K562 (cell line): ENCODE results near the gene TKT.

Source experiments
- CEBPB ChIP-seq: fragments of 450-650 bp; IDR thresholded peaks from 2 replicates; pipeline ENCODE4 v1.6.1; 2016; ENCODE audit warnings: missing genetic modification characterization, missing compliant biosample characterization
- FOXA3 ChIP-seq, 2 experiments: fragments of 450-650 bp in 1 of 2; sonication (generic) in 1 of 2; formaldehyde crosslinking; IDR thresholded peaks in 1 of 2; conservative IDR thresholded peaks in 1 of 2; 2 replicates each; pipeline versions ENCODE4 v1.4.0 to v1.8.0; 2020 to 2022; ENCODE audit warnings: mild to moderate bottlenecking in 2 of 2, missing genetic modification reagents in 1 of 2
- KDM5B ChIP-seq: fragments of 200-600 bp; sonication (generic); IDR thresholded peaks from 2 replicates; pipeline ENCODE4 v1.6.1; 2012; ENCODE audit warnings: low read depth, mild to moderate bottlenecking, moderate library complexity, low read length, control low read depth, inconsistent platforms; ENCODE audit not compliant: insufficient replicate concordance
- KLF1 ChIP-seq: fragments of 450-650 bp; IDR thresholded peaks from 2 replicates; pipeline ENCODE4 v1.6.1; 2016; ENCODE audit warnings: missing genetic modification characterization, missing compliant biosample characterization
- POLR2AphosphoS5 ChIP-seq: IDR thresholded peaks from 2 replicates; pipeline ENCODE4 v1.6.1; 2011; ENCODE audit warnings: mild to moderate bottlenecking, low read depth, low read length, moderate library complexity; ENCODE audit not compliant: control insufficient read depth, insufficient read depth
- RBM39 ChIP-seq: fragments of 200-400 bp; formaldehyde crosslinking; optimal IDR thresholded peaks from 2 replicates; pipeline ENCODE3; 2018; ENCODE audit warnings: low read depth, low read length
- SP1 ChIP-seq: sonication (generic); formaldehyde crosslinking; IDR thresholded peaks from 2 replicates; pipeline ENCODE4 v1.8.1; 2022; ENCODE audit warnings: mild to moderate bottlenecking, missing genetic modification reagents
- TF ChIP-seq, protein P1 (sequence below): fragments of 450-650 bp; IDR thresholded peaks from 2 replicates; pipeline ENCODE4 v1.6.1; 2016; ENCODE audit warnings: low read depth
- TF ChIP-seq, protein P2 (sequence below): fragments of 250-450 bp; sonication (Bioruptor Pico); IDR thresholded peaks from 2 replicates; pipeline ENCODE4 v1.8.0; 2021; ENCODE audit warnings: moderate library complexity, mild to moderate bottlenecking, inconsistent platforms
- TF ChIP-seq, protein P3 (sequence below), 3 experiments: IDR thresholded peaks in 2 of 3; conservative IDR thresholded peaks in 1 of 3; 2 replicates each; pipeline ENCODE4 v1.5.1; 2011 to 2012; ENCODE audit warnings: low read length in 3 of 3, mild to moderate bottlenecking in 3 of 3, control low read depth in 2 of 3, improper control_type of control experiment in 1 of 3, inconsistent platforms in 1 of 3, low read depth in 1 of 3, mixed read lengths in 1 of 3, moderate library complexity in 1 of 3; ENCODE audit not compliant: insufficient read depth in 2 of 3
- TF ChIP-seq, protein P4 (sequence below): fragments of 450-650 bp; IDR thresholded peaks from 2 replicates; pipeline ENCODE4 v1.6.1; 2016; ENCODE audit warnings: missing biosample characterization, missing genetic modification characterization

DNA sequence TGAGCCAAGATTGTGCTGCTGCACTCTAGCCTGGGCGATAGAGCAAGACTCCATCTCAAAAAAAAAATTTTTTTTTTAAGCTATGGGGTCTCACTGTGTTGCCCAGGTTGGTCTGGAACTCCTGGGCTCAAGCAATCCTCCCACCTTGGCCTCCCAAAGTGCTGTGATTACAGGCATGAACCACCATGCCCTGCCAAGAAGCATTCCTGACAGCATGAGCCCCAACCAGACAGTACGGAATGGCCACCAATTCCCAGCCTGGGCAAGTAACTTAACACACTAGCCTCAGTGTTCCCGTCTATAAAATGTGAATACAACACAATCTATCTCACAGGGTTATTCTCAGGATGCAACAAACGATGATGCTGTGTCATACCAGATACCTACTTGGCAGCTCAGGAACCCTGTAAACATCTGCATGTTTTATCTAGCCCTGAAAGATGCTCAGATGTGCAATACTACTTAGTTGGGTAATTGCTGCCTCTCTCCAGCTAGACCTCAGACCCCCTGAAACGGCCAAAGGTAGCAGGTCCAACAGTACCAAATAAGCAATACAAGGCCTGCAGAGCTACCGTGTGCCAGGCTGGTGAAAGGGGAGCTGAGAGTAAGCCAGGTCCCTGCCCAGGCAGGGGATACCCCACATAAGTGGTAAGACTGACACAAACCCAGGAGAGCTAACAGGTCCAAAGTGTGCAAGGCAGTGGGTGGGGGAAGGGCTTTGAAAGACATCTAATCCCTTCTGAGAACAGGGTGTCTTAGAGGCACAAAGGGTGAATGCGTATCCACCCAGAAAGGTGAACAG is 1.9 kb downstream of the TKT start:
- TF ChIP-seq, protein P1, sequence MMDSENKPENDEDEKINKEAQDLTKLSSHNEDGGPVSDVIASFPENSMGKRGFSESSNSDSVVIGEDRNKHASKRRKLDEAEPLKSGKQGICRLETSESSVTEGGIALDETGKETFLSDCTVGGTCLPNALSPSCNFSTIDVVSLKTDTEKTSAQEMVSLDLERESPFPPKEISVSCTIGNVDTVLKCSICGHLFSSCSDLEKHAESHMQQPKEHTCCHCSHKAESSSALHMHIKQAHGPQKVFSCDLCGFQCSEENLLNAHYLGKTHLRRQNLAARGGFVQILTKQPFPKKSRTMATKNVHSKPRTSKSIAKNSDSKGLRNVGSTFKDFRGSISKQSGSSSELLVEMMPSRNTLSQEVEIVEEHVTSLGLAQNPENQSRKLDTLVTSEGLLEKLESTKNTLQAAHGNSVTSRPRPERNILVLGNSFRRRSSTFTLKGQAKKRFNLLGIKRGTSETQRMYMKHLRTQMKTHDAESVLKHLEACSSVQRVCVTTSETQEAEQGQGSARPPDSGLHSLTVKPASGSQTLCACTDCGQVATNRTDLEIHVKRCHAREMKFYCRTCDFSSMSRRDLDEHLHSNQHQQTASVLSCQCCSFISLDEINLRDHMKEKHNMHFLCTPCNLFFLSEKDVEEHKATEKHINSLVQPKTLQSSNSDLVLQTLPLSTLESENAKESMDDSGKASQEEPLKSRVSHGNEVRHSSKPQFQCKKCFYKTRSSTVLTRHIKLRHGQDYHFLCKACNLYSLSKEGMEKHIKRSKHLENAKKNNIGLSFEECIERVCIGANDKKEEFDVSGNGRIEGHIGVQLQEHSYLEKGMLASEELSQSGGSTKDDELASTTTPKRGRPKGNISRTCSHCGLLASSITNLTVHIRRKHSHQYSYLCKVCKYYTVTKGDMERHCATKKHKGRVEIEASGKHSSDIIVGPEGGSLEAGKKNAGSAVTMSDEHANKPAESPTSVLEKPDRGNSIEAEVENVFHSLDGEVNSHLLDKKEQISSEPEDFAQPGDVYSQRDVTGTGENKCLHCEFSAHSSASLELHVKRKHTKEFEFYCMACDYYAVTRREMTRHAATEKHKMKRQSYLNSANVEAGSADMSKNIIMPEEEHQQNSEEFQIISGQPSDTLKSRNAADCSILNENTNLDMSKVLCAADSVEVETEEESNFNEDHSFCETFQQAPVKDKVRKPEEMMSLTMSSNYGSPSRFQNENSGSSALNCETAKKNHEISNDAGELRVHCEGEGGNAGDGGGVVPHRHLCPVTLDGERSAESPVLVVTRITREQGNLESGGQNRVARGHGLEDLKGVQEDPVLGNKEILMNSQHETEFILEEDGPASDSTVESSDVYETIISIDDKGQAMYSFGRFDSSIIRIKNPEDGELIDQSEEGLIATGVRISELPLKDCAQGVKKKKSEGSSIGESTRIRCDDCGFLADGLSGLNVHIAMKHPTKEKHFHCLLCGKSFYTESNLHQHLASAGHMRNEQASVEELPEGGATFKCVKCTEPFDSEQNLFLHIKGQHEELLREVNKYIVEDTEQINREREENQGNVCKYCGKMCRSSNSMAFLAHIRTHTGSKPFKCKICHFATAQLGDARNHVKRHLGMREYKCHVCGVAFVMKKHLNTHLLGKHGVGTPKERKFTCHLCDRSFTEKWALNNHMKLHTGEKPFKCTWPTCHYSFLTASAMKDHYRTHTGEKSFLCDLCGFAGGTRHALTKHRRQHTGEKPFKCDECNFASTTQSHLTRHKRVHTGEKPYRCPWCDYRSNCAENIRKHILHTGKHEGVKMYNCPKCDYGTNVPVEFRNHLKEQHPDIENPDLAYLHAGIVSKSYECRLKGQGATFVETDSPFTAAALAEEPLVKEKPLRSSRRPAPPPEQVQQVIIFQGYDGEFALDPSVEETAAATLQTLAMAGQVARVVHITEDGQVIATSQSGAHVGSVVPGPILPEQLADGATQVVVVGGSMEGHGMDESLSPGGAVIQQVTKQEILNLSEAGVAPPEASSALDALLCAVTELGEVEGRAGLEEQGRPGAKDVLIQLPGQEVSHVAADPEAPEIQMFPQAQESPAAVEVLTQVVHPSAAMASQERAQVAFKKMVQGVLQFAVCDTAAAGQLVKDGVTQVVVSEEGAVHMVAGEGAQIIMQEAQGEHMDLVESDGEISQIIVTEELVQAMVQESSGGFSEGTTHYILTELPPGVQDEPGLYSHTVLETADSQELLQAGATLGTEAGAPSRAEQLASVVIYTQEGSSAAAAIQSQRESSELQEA = no peak
- TF ChIP-seq, protein P2, sequence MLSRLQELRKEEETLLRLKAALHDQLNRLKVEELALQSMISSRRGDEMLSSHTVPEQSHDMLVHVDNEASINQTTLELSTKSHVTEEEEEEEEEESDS (CRISPR knock-in tag) = no peak
- TF ChIP-seq CEBPB (no peak), POLR2AphosphoS5 (no peak), FOXA3 (CRISPR knock-in tag; conservative IDR thresholded peaks at IDR 0.05 in 1 of 2, IDR thresholded peaks at IDR 0.05 in 1 of 2) (no peak), SP1 (CRISPR knock-in tag) (no peak), RBM39 (no peak), KLF1 (no peak), KDM5B (no peak)
- TF ChIP-seq, protein P3, sequence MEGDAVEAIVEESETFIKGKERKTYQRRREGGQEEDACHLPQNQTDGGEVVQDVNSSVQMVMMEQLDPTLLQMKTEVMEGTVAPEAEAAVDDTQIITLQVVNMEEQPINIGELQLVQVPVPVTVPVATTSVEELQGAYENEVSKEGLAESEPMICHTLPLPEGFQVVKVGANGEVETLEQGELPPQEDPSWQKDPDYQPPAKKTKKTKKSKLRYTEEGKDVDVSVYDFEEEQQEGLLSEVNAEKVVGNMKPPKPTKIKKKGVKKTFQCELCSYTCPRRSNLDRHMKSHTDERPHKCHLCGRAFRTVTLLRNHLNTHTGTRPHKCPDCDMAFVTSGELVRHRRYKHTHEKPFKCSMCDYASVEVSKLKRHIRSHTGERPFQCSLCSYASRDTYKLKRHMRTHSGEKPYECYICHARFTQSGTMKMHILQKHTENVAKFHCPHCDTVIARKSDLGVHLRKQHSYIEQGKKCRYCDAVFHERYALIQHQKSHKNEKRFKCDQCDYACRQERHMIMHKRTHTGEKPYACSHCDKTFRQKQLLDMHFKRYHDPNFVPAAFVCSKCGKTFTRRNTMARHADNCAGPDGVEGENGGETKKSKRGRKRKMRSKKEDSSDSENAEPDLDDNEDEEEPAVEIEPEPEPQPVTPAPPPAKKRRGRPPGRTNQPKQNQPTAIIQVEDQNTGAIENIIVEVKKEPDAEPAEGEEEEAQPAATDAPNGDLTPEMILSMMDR (IDR thresholded peaks at IDR 0.05 in 2 of 3, conservative IDR thresholded peaks at IDR 0.05 in 1 of 3; ENCODE audit: insufficient read depth in 2 of 3, low read depth in 1 of 3, low read length in 3 of 3) = no peak
- TF ChIP-seq, protein P4, sequence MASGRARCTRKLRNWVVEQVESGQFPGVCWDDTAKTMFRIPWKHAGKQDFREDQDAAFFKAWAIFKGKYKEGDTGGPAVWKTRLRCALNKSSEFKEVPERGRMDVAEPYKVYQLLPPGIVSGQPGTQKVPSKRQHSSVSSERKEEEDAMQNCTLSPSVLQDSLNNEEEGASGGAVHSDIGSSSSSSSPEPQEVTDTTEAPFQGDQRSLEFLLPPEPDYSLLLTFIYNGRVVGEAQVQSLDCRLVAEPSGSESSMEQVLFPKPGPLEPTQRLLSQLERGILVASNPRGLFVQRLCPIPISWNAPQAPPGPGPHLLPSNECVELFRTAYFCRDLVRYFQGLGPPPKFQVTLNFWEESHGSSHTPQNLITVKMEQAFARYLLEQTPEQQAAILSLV = no peak
